ENCODE measurements around the gene MAP3K7.

MAP3K7 gene

GRCh38 chr6:90521955-90522354 lies 64.9 kb downstream of the MAP3K7 start:
- no peak for TF ChIP-seq CTCF (IDR thresholded peaks at IDR 0.05)
- Mint-ChIP-seq H3K4me1 (peaks cover 13% of the 10 kb centered on the region), H3K9me3 (no peaks in the 10 kb centered on the region), H3K4me3 (no peak overlapping the region), H3K27ac (no peak overlapping the region), H3K36me3 (ENCODE audit: low read depth) (peaks cover 18% of the 10 kb centered on the region), H3K27me3 (ENCODE audit: low read depth, poor library complexity) (no peaks in the 10 kb centered on the region)
- DNase-seq: no peak

GRCh38 chr6:90516074-90516660 lies 70.7 kb downstream of the MAP3K7 start:
- no peak overlapping the region for H3K4me3 Mint-ChIP-seq
- no peaks in the 10 kb centered on the region for H3K4me1 Mint-ChIP-seq
- H3K36me3 Mint-ChIP-seq (ENCODE audit: low read depth): peaks cover 42% of the 10 kb centered on the region
- H3K27ac Mint-ChIP-seq: no peak overlapping the region
- H3K9me3 Mint-ChIP-seq: no peaks in the 10 kb centered on the region
- no peak for DNase-seq
- no peaks in the 10 kb centered on the region for H3K27me3 Mint-ChIP-seq (ENCODE audit: low read depth, poor library complexity)
- no peak for TF ChIP-seq CTCF (IDR thresholded peaks at IDR 0.05)

GRCh38 chr6:90514496-90514895 lies 72.4 kb downstream of the MAP3K7 start:
- Mint-ChIP-seq H3K9me3 (no peaks in the 10 kb centered on the region), H3K27me3 (ENCODE audit: low read depth, poor library complexity) (no peaks in the 10 kb centered on the region), H3K36me3 (ENCODE audit: low read depth) (peaks cover 42% of the 10 kb centered on the region), H3K4me1 (peaks cover 10% of the 10 kb centered on the region), H3K27ac (no peak overlapping the region), H3K4me3 (no peak overlapping the region)
- no peak for TF ChIP-seq CTCF (IDR thresholded peaks at IDR 0.05)
- no peak for DNase-seq

- Mint-ChIP-seq H3K4me1 (peaks cover 11% of the 10 kb centered on the region), H3K4me3 (no peak overlapping the region), H3K9me3 (peaks cover 22% of the 10 kb centered on the region), H3K36me3 (ENCODE audit: low read depth) (peaks cover 30% of the 10 kb centered on the region), H3K27me3 (ENCODE audit: low read depth, poor library complexity) (no peaks in the 10 kb centered on the region), H3K27ac (peak overlapping the region; percentile 65)
- DNase-seq: no peak
- TF ChIP-seq CTCF (IDR thresholded peaks at IDR 0.05): no peak
These were observed 78.1 kb downstream of the MAP3K7 start for GRCh38 chr6:90508753-90509152.

- H3K36me3 Mint-ChIP-seq (ENCODE audit: low read depth): peaks cover 15% of the 10 kb centered on the region
- peaks cover 23% of the 10 kb centered on the region for H3K9me3 Mint-ChIP-seq
- H3K27me3 Mint-ChIP-seq (ENCODE audit: low read depth, poor library complexity): no peaks in the 10 kb centered on the region
- no peak for DNase-seq
- TF ChIP-seq CTCF (IDR thresholded peaks at IDR 0.05): no peak
- H3K4me3 Mint-ChIP-seq: no peak overlapping the region
- H3K27ac Mint-ChIP-seq: peak overlapping the region; percentile 76
- H3K4me1 Mint-ChIP-seq: peaks cover 49% of the 10 kb centered on the region
These were observed 83.9 kb downstream of the MAP3K7 start for GRCh38 chr6:90502866-90503407.

- peaks cover 55% of the 10 kb centered on the region for H3K4me1 Mint-ChIP-seq
- no peak for TF ChIP-seq CTCF (IDR thresholded peaks at IDR 0.05)
- no peak overlapping the region for H3K4me3 Mint-ChIP-seq
- no peak overlapping the region for H3K27ac Mint-ChIP-seq
- no peak for DNase-seq
- H3K9me3 Mint-ChIP-seq: peaks cover 19% of the 10 kb centered on the region
- no peaks in the 10 kb centered on the region for H3K27me3 Mint-ChIP-seq (ENCODE audit: low read depth, poor library complexity)
- peaks cover 14% of the 10 kb centered on the region for H3K36me3 Mint-ChIP-seq (ENCODE audit: low read depth)
These were observed 84.5 kb downstream of the MAP3K7 start for GRCh38 chr6:90502381-90502780.

Measured in nephron progenitor cell (in vitro differentiated cells).